PFSK-1 (cell line): ENCODE measurements around the gene ZNF264.

Experiments used
- FOXP2 ChIP-seq: optimal IDR thresholded peaks from 2 replicates; pipeline ENCODE3; 2011; ENCODE audit warnings: borderline replicate concordance, control low read depth, inconsistent platforms; ENCODE audit not compliant: insufficient read depth; ENCODE audit errors: extremely low read length, extremely low read depth
- POLR2AphosphoS5 ChIP-seq: IDR thresholded peaks from 2 replicates; pipeline ENCODE4 v1.6.1; 2012; ENCODE audit warnings: low read depth, mild to moderate bottlenecking, control low read depth, low read length, moderate library complexity

GRCh38 chr19:57262044-57262443 is 70.7 kb downstream of the ZNF264 start:
- no peak for TF ChIP-seq POLR2AphosphoS5
- TF ChIP-seq FOXP2 = no peak
